Progenitor cell of endocrine pancreas (in vitro differentiated cells): ENCODE data around the gene TPPP3. TPM values are rescaled to one million over a fixed set of nuclear protein-coding genes. Genes with fewer than 3 reads are reported as not detected.
A peak's percentile ranks its signal among the peaks of the same experiment; 100 is the strongest.

Source experiments
- DNase-seq: peaks from one replicate; pipeline ENCODE4 v3.0.0; 2021; ENCODE audit warnings: low spot score; ENCODE audit not compliant: unreplicated experiment
- H3K27ac Mint-ChIP-seq: 2 replicates; pipeline ENCODE4 v1.8.0; 2021; ENCODE audit warnings: mild to moderate bottlenecking, moderate library complexity, mixed read lengths
- H3K27me3 Mint-ChIP-seq: 2 replicates; pipeline ENCODE4 v1.8.0; 2021; ENCODE audit warnings: mixed read lengths
- H3K36me3 Mint-ChIP-seq: 2 replicates; pipeline ENCODE4 v1.8.0; 2022; ENCODE audit warnings: mixed read lengths; ENCODE audit not compliant: insufficient read depth
- H3K4me1 Mint-ChIP-seq: 2 replicates; pipeline ENCODE4 v1.8.0; 2021; ENCODE audit warnings: low read depth, mixed read lengths
- H3K4me3 Mint-ChIP-seq: 2 replicates; pipeline ENCODE4 v1.8.0; 2021; ENCODE audit warnings: low read depth, mild to moderate bottlenecking, moderate library complexity, mixed read lengths
- H3K9me3 Mint-ChIP-seq: 2 replicates; pipeline ENCODE4 v1.8.0; 2021; ENCODE audit warnings: low read depth, mixed read lengths
- CTCF ChIP-seq: fragments of 200-600 bp; sonication (generic); IDR thresholded peaks from one replicate; pipeline ENCODE4 v1.5.0; 2021; ENCODE audit warnings: antibody characterized with exemption, mild to moderate bottlenecking; ENCODE audit not compliant: unreplicated experiment
- total RNA-seq: library from RNA; stranded (reverse); gene quantifications from 2 replicates; pipeline ENCODE4 v1.2.1, GENCODE V29; 2021

Gene TPPP3
- total RNA-seq, 1 donor from 2014 or later: 17.5 TPM

- no peaks in the 10 kb centered on the region for H3K9me3 Mint-ChIP-seq
- no peak overlapping the region for H3K27ac Mint-ChIP-seq
- H3K36me3 Mint-ChIP-seq: peaks cover 1% of the 10 kb centered on the region
- peaks cover 26% of the 10 kb centered on the region for H3K27me3 Mint-ChIP-seq
- H3K4me1 Mint-ChIP-seq: peaks cover 16% of the 10 kb centered on the region
- H3K4me3 Mint-ChIP-seq: peak overlapping the region; percentile 33
- TF ChIP-seq CTCF: peak; percentile 8
- DNase-seq: no peak
These were observed 1.1 kb upstream of the TPPP3 start for GRCh38 chr16:67394155-67395104.

- Mint-ChIP-seq H3K27ac (no peak overlapping the region), H3K27me3 (peaks cover 26% of the 10 kb centered on the region), H3K4me3 (peak overlapping the region; percentile 33)
These were observed 473 bp upstream of the TPPP3 start for GRCh38 chr16:67393788-67394154.

GRCh38 chr16:67392301-67393059, 818 bp downstream of the TPPP3 start:
- Mint-ChIP-seq H3K4me1 (peaks cover 16% of the 10 kb centered on the region), H3K4me3 (peak overlapping the region; percentile 58), H3K36me3 (peaks cover 1% of the 10 kb centered on the region), H3K27me3 (peaks cover 26% of the 10 kb centered on the region), H3K9me3 (no peaks in the 10 kb centered on the region), H3K27ac (no peak overlapping the region)
- DNase-seq: no peak
- no peak for TF ChIP-seq CTCF

More at GRCh38 chr16:67393788-67394154, 473 bp upstream of the TPPP3 start:
- Mint-ChIP-seq H3K36me3 (peaks cover 1% of the 10 kb centered on the region), H3K9me3 (no peaks in the 10 kb centered on the region), H3K4me1 (peaks cover 16% of the 10 kb centered on the region)
- DNase-seq: no peak
- no peak for TF ChIP-seq CTCF

DNA sequence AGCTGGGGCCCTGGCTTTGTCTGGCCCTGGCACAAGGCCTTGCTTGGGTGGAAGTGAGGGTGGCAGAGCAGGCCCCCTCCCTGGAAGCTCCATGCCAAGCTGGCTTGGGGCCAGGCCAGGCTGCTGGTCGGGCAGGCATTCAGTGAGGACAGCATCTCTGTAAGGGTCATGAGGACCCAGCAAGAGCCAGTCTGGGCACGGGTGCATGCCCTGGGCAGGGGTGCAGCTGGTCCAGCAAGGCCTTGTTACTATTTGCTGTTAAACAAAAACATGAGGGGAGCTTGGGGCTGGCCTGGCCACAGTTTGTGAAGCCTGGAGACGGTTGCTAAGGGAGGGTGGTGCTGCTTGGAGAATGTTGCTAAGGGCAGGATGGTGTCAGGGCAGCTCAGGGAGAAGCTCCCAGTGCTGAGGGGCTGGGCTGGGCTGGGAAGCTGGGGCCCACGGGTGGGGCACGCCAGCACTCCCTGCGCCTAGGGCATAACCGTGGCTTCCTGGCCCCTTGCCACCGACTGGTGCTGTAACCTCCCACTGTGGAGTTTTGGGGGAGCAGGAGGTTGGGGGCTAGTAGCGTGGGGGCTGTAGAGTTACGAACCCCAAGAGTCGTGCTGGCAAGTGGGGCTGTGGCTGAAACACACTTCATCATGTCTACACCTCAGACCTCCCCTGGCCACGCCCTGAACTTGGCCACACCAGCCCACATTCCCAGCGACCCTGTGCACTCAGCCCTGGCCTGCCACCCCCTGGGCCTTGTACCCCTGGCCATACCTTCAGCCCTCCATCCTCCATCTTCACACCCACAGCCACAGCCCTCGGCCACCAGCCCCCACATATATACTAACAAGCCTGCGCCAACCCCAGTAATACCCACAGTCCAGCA, 1.6 kb downstream of the TPPP3 start:
- Mint-ChIP-seq H3K27ac (no peak overlapping the region), H3K4me3 (no peak overlapping the region), H3K27me3 (peaks cover 30% of the 10 kb centered on the region), H3K36me3 (peaks cover 1% of the 10 kb centered on the region), H3K9me3 (no peaks in the 10 kb centered on the region), H3K4me1 (peaks cover 12% of the 10 kb centered on the region)
- no peak for TF ChIP-seq CTCF
- no peak for DNase-seq
